Coronary artery (tissue), 2 donors: ENCODE data around the gene SCNN1A.
"Not testable (repeated sequence)": the region's sequence is repeated elsewhere in the genome, so short reads cannot be mapped to it uniquely, and the experiment has no call there.

Source experiments
- DNase-seq: peaks from one replicate; pipeline ENCODE4 v3.0.0-alpha.2; 2017; ENCODE audit warnings: low spot score
- H3K27ac ChIP-seq, 2 donors: fragments of 200-600 bp; sonication (generic); one replicate each; pipeline ENCODE4 v1.5.1; 2016 to 2019
- H3K4me3 ChIP-seq: fragments of 200-600 bp; sonication (generic); 2 replicates; pipeline ENCODE4 v1.5.1; 2016; ENCODE audit warnings: mild to moderate bottlenecking, moderate library complexity
- TF ChIP-seq, protein P1 (sequence below): fragments of 200-600 bp; sonication (generic); IDR thresholded peaks from one replicate; pipeline ENCODE4 v1.5.1; 2019; ENCODE audit warnings: antibody characterized with exemption

SCNN1A gene

DNA sequence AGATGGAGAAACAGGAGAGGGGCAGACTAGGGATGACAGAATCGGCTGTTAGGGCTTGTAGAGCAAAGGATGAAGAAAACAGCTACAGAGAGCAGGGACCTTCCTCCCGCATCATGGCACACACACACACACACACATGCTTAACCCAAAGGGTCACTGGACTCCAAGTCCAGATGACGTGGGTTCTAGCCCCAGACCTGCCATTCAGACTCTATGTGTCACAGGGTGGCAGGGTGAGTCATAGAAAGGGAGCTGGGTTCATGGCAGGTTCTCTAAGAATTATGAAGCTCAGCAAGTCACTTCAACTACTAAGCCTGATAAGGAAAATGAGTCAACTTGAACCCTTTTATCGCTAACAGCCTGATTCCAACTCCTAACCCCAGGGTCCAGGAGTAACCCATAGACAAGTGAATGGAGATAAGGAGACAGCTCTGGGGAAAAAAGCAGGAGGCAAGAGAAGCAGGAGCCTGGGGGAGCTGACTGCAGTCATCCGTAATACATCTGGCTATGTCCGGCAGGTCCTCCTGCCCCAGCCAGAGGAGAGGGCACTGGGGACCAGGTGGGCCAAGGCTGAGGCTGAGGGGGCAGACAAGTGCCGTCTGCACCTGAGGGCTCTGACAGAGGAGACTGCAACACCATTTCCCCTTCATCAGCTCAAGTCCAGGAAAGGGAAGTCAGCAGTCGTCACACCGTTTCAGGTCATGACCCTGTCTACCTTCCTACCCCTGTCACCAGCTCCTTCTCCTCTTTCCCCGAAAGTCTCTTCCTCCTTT is 29.9 kb downstream of the SCNN1A start:
- peak overlapping the region; percentile 94 to 98 for H3K27ac ChIP-seq
- TF ChIP-seq, protein P1, sequence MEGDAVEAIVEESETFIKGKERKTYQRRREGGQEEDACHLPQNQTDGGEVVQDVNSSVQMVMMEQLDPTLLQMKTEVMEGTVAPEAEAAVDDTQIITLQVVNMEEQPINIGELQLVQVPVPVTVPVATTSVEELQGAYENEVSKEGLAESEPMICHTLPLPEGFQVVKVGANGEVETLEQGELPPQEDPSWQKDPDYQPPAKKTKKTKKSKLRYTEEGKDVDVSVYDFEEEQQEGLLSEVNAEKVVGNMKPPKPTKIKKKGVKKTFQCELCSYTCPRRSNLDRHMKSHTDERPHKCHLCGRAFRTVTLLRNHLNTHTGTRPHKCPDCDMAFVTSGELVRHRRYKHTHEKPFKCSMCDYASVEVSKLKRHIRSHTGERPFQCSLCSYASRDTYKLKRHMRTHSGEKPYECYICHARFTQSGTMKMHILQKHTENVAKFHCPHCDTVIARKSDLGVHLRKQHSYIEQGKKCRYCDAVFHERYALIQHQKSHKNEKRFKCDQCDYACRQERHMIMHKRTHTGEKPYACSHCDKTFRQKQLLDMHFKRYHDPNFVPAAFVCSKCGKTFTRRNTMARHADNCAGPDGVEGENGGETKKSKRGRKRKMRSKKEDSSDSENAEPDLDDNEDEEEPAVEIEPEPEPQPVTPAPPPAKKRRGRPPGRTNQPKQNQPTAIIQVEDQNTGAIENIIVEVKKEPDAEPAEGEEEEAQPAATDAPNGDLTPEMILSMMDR: no peak
- DNase-seq: peak; percentile 98
- H3K4me3 ChIP-seq: no peak overlapping the region

DNA sequence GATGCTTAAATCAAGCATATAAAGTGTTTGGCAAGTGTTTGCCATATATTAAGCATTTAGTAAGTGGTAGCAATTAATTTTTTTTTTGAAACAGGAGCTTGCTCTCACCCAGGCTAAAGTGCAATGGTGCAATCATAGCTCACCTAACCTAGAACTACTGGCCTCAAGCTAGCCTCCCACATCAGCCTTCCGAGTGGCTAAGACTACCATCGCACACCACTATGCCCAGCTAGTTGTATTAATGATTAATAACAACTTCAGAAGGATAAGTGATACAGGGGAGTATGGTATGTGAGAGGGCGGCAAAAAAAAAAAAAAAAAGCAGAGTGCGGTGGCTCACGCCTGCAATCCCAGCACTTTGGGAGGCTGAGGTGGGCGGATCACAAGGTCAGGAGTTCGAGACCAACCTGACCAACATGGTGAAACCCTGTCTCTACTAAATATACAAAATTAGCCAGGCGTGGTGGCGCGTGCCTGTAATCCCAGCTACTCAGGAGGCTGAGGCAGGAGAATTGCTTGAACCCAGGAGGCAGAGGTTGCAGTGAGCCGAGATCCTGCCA is 31.2 kb downstream of the SCNN1A start:
- peak overlapping the region; percentile 94 to 98 for H3K27ac ChIP-seq
- DNase-seq, H3K4me3 ChIP-seq: not testable (repeated sequence)

DNA sequence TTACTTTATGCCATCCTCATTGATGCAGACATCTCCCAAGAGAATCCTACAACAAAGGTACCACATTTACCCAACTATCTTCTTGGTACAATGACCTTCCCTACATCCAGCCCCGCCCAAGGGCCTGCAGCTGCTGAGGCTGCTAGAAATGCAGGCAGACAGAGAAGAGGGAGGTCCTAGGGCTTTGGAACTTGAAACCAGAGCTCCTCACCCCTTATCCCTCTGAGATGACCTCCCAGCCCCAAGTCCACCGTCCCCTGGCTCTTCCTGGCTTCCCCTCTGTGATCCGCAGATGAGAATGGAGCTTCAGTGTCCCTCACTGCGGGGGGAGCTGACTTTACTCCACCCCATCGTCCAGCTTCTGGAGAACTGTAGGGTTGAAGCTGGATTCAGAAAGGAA is 31.8 kb downstream of the SCNN1A start:
- H3K27ac ChIP-seq: peak overlapping the region; percentile 94 to 98
- no peak overlapping the region for H3K4me3 ChIP-seq
- TF ChIP-seq, protein P1: no peak
- DNase-seq: no peak

DNA sequence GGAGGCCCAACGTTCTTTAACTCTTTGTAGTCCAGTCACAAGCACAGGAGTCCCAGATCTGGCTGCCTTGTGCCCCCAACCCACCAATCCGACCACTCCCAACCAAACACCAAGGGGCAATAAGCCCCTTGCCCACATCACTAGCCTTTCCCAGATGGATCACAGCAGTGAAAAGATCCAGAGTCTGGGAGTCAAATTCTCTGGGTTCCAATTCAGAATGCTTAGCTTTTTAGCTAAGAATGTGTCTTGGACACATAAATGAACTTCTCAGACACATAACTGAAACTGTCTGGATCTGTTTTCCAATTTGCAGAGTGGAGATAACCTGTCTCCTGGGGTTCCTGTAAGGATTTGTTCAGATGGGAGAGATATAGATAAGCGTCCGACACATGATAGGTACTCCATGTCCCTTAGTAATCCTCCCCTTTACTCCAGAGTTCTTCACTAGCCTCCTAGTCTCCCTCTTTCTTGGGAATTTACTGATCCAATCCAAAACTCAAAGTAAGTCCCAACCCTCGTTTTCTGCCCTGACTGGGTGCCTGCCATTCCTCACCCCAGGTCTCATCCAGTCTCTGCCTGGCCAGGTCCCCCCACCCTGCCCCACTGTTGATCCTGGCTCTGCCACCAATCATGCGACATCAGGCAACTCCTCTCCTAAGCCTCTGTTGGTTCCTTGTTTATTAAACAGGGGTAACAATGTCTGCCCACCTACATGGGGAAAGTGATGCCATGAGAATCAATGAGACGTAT is 33.0 kb downstream of the SCNN1A start:
- peak overlapping the region; percentile 86 for H3K4me3 ChIP-seq
- TF ChIP-seq, protein P1: no peak
- no peak for DNase-seq
- peak overlapping the region; percentile 94 to 98 for H3K27ac ChIP-seq

DNA sequence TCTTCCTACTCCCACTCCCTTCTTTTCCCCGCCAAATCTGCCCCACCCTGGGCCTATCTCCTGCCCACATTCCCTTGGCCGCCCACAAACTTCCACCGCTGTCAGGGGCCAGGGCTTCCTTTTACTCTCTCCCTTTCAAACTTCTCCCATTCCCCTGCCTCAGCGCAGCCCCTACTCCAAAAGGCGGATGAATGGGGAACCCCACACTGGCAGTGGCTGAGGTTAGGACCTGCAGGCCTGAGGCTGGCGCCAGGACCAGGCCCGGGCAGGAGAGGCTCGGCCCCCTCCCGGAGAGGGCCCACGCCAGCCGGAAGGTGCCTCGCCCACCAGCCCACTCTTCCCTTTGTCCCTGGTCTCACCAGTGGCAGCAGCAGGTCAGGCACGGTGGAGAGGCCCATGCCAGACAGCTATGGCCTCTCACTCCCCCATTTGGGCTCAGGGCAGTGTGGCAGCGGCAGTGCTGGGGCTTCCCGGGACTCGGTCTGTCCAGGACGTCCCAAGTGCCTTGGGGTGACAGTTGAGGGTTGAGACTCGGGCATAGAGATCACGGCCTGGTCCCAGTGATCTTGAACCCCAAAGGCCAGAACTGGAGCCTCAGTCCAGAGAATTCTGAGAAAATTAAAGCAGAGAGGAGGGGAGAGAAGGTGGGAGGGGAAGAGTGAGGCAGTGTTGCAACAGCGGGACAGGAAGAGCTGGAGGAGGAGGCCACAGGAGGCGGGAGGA is 33.8 kb downstream of the SCNN1A start, which contains the start of gene TNFRSF1A:
Gene TNFRSF1A (minus strand): TSS at position 660 of the 723 bp plus-strand sequence. CDS start 262 bp downstream, at position 398.
- TF ChIP-seq, protein P1: no peak
- peak; percentile 84 for DNase-seq

DNA sequence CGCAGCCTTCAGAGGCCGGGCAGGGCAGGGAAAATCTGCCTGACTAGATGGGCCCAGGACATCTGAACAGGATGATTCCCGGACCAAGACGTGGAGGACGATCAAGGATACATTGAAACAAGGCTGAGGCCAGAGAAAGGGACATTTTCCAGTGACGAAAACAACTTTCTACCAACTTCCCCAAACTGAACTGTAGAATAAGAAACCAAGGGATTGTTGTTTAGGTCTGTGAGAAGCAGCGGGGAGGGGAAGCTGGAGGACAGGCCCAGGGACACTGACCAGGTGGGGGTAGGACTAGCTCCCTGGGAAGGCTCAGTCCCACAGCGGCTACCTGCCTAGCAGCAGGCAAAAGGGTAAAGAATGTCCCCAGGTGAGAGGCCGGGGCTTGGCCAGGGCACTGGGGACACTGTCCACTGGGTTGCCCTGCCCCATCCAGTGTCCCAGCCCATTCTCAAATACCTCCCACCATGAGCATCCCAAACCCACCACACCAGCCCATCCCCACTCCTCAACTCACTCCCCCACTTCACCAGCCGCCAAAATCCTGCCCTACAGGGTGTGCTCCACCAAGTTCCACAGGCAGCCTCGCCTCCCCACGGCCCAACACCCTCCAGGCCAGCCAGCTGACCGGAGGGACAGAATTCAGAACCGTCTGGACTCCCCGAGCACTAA is 34.5 kb downstream of the SCNN1A start:
- Histone ChIP-seq H3K4me3 (peak overlapping the region; percentile 86), H3K27ac (peak overlapping the region; percentile 94 to 98)
- TF ChIP-seq, protein P1: no peak
- DNase-seq: no peak

More for the DNA sequence above, 33.8 kb downstream of the SCNN1A start, which contains the start of gene TNFRSF1A:
- peak within 1 kb of the TSS; percentile 94 to 98 for H3K27ac ChIP-seq
- peak within 1 kb of the TSS; percentile 86 for H3K4me3 ChIP-seq
